ENCODE data around the gene NCOA5. TPM values are rescaled to one million over a fixed set of nuclear protein-coding genes. Genes with fewer than 3 reads are reported as not detected.

Gene NCOA5
- total and polyA plus RNA-seq, 10 of the 15 experiments (the other 5 are each of a cell fraction or from before 2014, with no cell fraction given): 7.7 to 38.1 (median 30.1) TPM

GRCh38 chr20:46060975-46061374 lies 28.8 kb downstream of the NCOA5 start:
- Histone ChIP-seq H4K20me1 (ENCODE audit: control insufficient read depth, insufficient read depth) (no peaks in the 10 kb centered on the region; the same call in 1 of the 2 replicates), H3K4me3 (no peak overlapping the region), H3K79me2 (ENCODE audit: control insufficient read depth, insufficient read depth, low read length) (no peaks in the 10 kb centered on the region), H3K36me3 (ENCODE audit: control insufficient read depth in 2 of 2, insufficient read depth in 2 of 2, low read length in 1 of 2) (peaks cover 12 to 40% of the 10 kb centered on the region in 2 experiments), H3K4me1 (ENCODE audit: control insufficient read depth, insufficient read depth, low read length) (peaks cover 22% of the 10 kb centered on the region; the same call in 1 of the 2 replicates), H2AFZ (ENCODE audit: control insufficient read depth, low read depth, low read length) (no peak overlapping the region), H3K4me2 (ENCODE audit: control insufficient read depth, insufficient read depth) (no peak overlapping the region; the same call in 1 of the 2 replicates), H3K9ac (ENCODE audit: control insufficient read depth, insufficient read depth, low read length) (no peak overlapping the region), H3K9me3 (replicated peaks; ENCODE audit: control insufficient read depth, insufficient read depth, low read length) (no peaks in the 10 kb centered on the region; the same call in 2 of the 3 replicates), H3K27me3 (replicated peaks in 1 of 2; ENCODE audit: control insufficient read depth in 2 of 2, insufficient read depth in 2 of 2, low read length in 1 of 2) (no peaks in the 10 kb centered on the region), H3K27ac (ENCODE audit: control insufficient read depth, insufficient read depth) (no peak overlapping the region)
- in situ Hi-C loops (cut with MboI) (no loop called here), intact Hi-C loops (cut with micrococcal nuclease; ENCODE audit: unreplicated experiment) (no loop called here)
- TF ChIP-seq PAX5 (IDR thresholded peaks at IDR 0.05; ENCODE audit: borderline replicate concordance, low read depth, low read length): no peak
- no peak for TF ChIP-seq MAX (IDR thresholded peaks at IDR 0.05; ENCODE audit: low read depth, low read length)
- TF ChIP-seq ATF2 (IDR thresholded peaks at IDR 0.05; ENCODE audit: low read length): no peak
- no peak for TF ChIP-seq SKIL (IDR thresholded peaks at IDR 0.05; ENCODE audit: low read depth, poor library complexity, severe bottlenecking)
- TF ChIP-seq MTA3 (IDR thresholded peaks at IDR 0.05; ENCODE audit: borderline replicate concordance, low read length): no peak
- no peak for TF ChIP-seq BRCA1 (IDR thresholded peaks at IDR 0.05; ENCODE audit: low read depth, low read length)
- no peak for TF ChIP-seq PKNOX1 (IDR thresholded peaks at IDR 0.05)
- TF ChIP-seq YY1 (IDR thresholded peaks at IDR 0.05; ENCODE audit: low read depth, low read length): no peak
- no peak for TF ChIP-seq CHD2 (IDR thresholded peaks at IDR 0.05; ENCODE audit: borderline replicate concordance, low read depth, low read length)
- TF ChIP-seq MEF2A (IDR thresholded peaks at IDR 0.05; ENCODE audit: insufficient read depth, low read depth, low read length): no peak
- ChIA-PET RAD21 (ENCODE audit: unreplicated experiment) (no interaction called here), SMC1A (ENCODE audit: uncharacterized antibody, unreplicated experiment) (interaction anchor here (0.9 kb wide), 1 partner anchor 27 kb away, joined by 3 read pairs; no protein-coding TSS in a partner anchor), CTCF (interaction anchor here (1.0 kb wide), 1 partner anchor 38 kb away, joined by 3 read pairs; no protein-coding TSS in a partner anchor), POLR2A (interaction anchor here (0.6 kb wide), 1 partner anchor 1093 kb away, joined by 5 read pairs; no protein-coding TSS in a partner anchor)
- ATAC-seq (no peak), DNase-seq (ENCODE audit: low read depth, low spot score) (no peak), FAIRE-seq (no peak)
- WGBS (ENCODE audit: insufficient coverage, insufficient replicate concordance, low lambda C conversion rate, missing lambda C conversion rate): 72% methylated on average over 4 of the region's 4 CpGs
- BruUV-seq (replicated peaks): no TSS peak

Data from GM12878 (cell line).